Measurements from ENCODE around the gene VSX1. TPM values are rescaled to one million over a fixed set of nuclear protein-coding genes. Genes with fewer than 3 reads are reported as not detected.
A peak's percentile ranks its signal among the peaks of the same experiment; 100 is the strongest.

VSX1 gene
- total RNA-seq, 4 donors from 2014 or later = not detected

GRCh38 chr20:25047766-25048165 is 34.2 kb downstream of the VSX1 start:
- peak in 2 of 3 donors; percentile 61 to 66 for DNase-seq
- H3K27ac ChIP-seq = peak overlapping the region in 1 of 4 donors; percentile 38
- H3K4me3 ChIP-seq = no peak overlapping the region
- H3K4me1 ChIP-seq = peaks cover 5 to 87% (median 16%) of the 10 kb centered on the region in 4 donors
- peaks cover 0 to 32% (median 0%) of the 10 kb centered on the region in 3 donors for H3K36me3 ChIP-seq
- no peak for TF ChIP-seq POLR2A (IDR thresholded peaks at IDR 0.05)
- TF ChIP-seq CTCF (IDR thresholded peaks at IDR 0.05) = no peak
- no peaks in the 10 kb centered on the region for H3K27me3 ChIP-seq
- H3K9me3 ChIP-seq = no peaks in the 10 kb centered on the region

- DNase-seq = peak in 2 of 3 donors; percentile 34 to 38
- TF ChIP-seq CTCF (IDR thresholded peaks at IDR 0.05) (no peak), POLR2A (IDR thresholded peaks at IDR 0.05) (no peak)
- peaks cover 12 to 87% (median 21%) of the 10 kb centered on the region in 4 donors for H3K4me1 ChIP-seq
Observed at GRCh38 chr20:25046736-25047666, 34.9 kb downstream of the VSX1 start.

GRCh38 chr20:25046181-25046641 is 35.7 kb downstream of the VSX1 start:
- Histone ChIP-seq H3K27ac (no peak overlapping the region), H3K36me3 (peaks cover 0 to 32% (median 0%) of the 10 kb centered on the region in 3 donors), H3K4me3 (no peak overlapping the region), H3K4me1 (peaks cover 17 to 87% (median 22%) of the 10 kb centered on the region in 4 donors), H3K27me3 (no peaks in the 10 kb centered on the region), H3K9me3 (no peaks in the 10 kb centered on the region)
- peak in 2 of 3 donors; percentile 43 to 46 for DNase-seq
- TF ChIP-seq CTCF (IDR thresholded peaks at IDR 0.05) (no peak), POLR2A (IDR thresholded peaks at IDR 0.05) (no peak)

More at GRCh38 chr20:25046736-25047666, 34.9 kb downstream of the VSX1 start:
- H3K27me3 ChIP-seq = no peaks in the 10 kb centered on the region
- no peak overlapping the region for H3K27ac ChIP-seq
- peaks cover 0 to 32% (median 0%) of the 10 kb centered on the region in 3 donors for H3K36me3 ChIP-seq
- no peak overlapping the region for H3K4me3 ChIP-seq
- H3K9me3 ChIP-seq = no peaks in the 10 kb centered on the region

- H3K4me3 ChIP-seq = no peak overlapping the region
- H3K4me1 ChIP-seq = peaks cover 18 to 87% (median 25%) of the 10 kb centered on the region in 4 donors
- H3K27ac ChIP-seq = peak overlapping the region in 3 of 4 donors; percentile 18 to 87 (median 49)
- no peak for TF ChIP-seq CTCF (IDR thresholded peaks at IDR 0.05)
- TF ChIP-seq POLR2A (IDR thresholded peaks at IDR 0.05) = no peak
- no peaks in the 10 kb centered on the region for H3K9me3 ChIP-seq
- peaks cover 0 to 27% (median 0%) of the 10 kb centered on the region in 3 donors for H3K36me3 ChIP-seq
- H3K27me3 ChIP-seq = no peaks in the 10 kb centered on the region
- DNase-seq = peak in 1 of 3 donors; percentile 70
Observed at GRCh38 chr20:25045343-25045712, 36.6 kb downstream of the VSX1 start.

- Histone ChIP-seq H3K4me1 (peaks cover 18 to 88% (median 28%) of the 10 kb centered on the region in 4 donors), H3K36me3 (peaks cover 0 to 27% (median 0%) of the 10 kb centered on the region in 3 donors)
- TF ChIP-seq CTCF (IDR thresholded peaks at IDR 0.05) = no peak
- TF ChIP-seq POLR2A (IDR thresholded peaks at IDR 0.05) = no peak
Observed at GRCh38 chr20:25044660-25045342, 37.1 kb downstream of the VSX1 start.

More at GRCh38 chr20:25044660-25045342, 37.1 kb downstream of the VSX1 start:
- no peak overlapping the region for H3K4me3 ChIP-seq
- H3K27ac ChIP-seq = peak overlapping the region; percentile 3 to 87 (median 34)
- H3K27me3 ChIP-seq = no peaks in the 10 kb centered on the region
- peak in 2 of 3 donors; percentile 48 to 59 for DNase-seq
- no peaks in the 10 kb centered on the region for H3K9me3 ChIP-seq
